Epidermal melanocyte (primary cell): ENCODE data around the gene STOML1.
"Not testable (repeated sequence)": the region's sequence is repeated elsewhere in the genome, so short reads cannot be mapped to it uniquely, and the experiment has no call there.

Experiments used
- DNase-seq: peaks from one replicate; pipeline ENCODE4 v3.0.0; 2011; ENCODE audit warnings: low spot score; ENCODE audit not compliant: insufficient read length

STOML1 gene

GRCh38 chr15:73948396-73948795, 43.7 kb downstream of the STOML1 start:
- no peak for DNase-seq

- DNase-seq = no peak
Observed at GRCh38 chr15:73947651-73948050, 44.4 kb downstream of the STOML1 start.

- DNase-seq = no peak
Observed at GRCh38 chr15:73946795-73947370, 45.2 kb downstream of the STOML1 start.

- no peak for DNase-seq
Observed at GRCh38 chr15:73946046-73946721, 45.9 kb downstream of the STOML1 start.

- DNase-seq = no peak
Observed at GRCh38 chr15:73945130-73945508, 47.0 kb downstream of the STOML1 start.

- no peak for DNase-seq
Observed at GRCh38 chr15:73944161-73945129, 47.6 kb downstream of the STOML1 start.

- no peak for DNase-seq
Observed at GRCh38 chr15:73942751-73943270, 49.3 kb downstream of the STOML1 start.

- DNase-seq = no peak
Observed at GRCh38 chr15:73941871-73942635, 50.0 kb downstream of the STOML1 start.

- DNase-seq = no peak
Observed at GRCh38 chr15:73941449-73941848, 50.6 kb downstream of the STOML1 start.

GRCh38 chr15:73941044-73941443, 51.1 kb downstream of the STOML1 start:
- DNase-seq = no peak

- no peak for DNase-seq
Observed at GRCh38 chr15:73940061-73940981, 51.8 kb downstream of the STOML1 start.

GRCh38 chr15:73939138-73939537, 53.0 kb downstream of the STOML1 start:
- no peak for DNase-seq

GRCh38 chr15:73938516-73938915, 53.6 kb downstream of the STOML1 start:
- not testable (repeated sequence) for DNase-seq

GRCh38 chr15:73937726-73938125, 54.4 kb downstream of the STOML1 start:
- DNase-seq = no peak

- DNase-seq = no peak
Observed at GRCh38 chr15:73937296-73937695, 54.8 kb downstream of the STOML1 start.

- no peak for DNase-seq
Observed at GRCh38 chr15:73936588-73937290, 55.4 kb downstream of the STOML1 start.

- DNase-seq = no peak
Observed at GRCh38 chr15:73936181-73936580, 55.9 kb downstream of the STOML1 start.

- no peak for DNase-seq
Observed at GRCh38 chr15:73935547-73935946, 56.5 kb downstream of the STOML1 start.

GRCh38 chr15:73934281-73934680, 57.8 kb downstream of the STOML1 start:
- DNase-seq = no peak
